ENCODE measurements around the gene ITGAV.
A peak's percentile ranks its signal among the peaks of the same experiment; 100 is the strongest.
"Not testable (repeated sequence)": the region's sequence is repeated elsewhere in the genome, so short reads cannot be mapped to it uniquely, and the experiment has no call there.

The ITGAV gene
- total RNA-seq: 28.9 to 38.4 reads per million in 2 experiments

GRCh38 chr2:186589612-186590349 lies at the start of gene ITGAV:
ITGAV (plus strand) TSS chr2:186590056; CDS start chr2:186590339, 283 bp downstream.
- peak; percentile 76 for DNase-seq (ENCODE audit: low read depth)

GRCh38 chr2:186540941-186541340 lies 48.9 kb upstream of the ITGAV start:
- DNase-seq (ENCODE audit: low read depth): no peak

- no peak for DNase-seq (ENCODE audit: low read depth)
Measured at GRCh38 chr2:186542002-186542401, 47.9 kb upstream of the ITGAV start.

- DNase-seq (ENCODE audit: low read depth): no peak
Measured at GRCh38 chr2:186543561-186544131, 46.2 kb upstream of the ITGAV start.

GRCh38 chr2:186544255-186544675 lies 45.6 kb upstream of the ITGAV start:
- no peak for DNase-seq (ENCODE audit: low read depth)

GRCh38 chr2:186546846-186547245 lies 43.0 kb upstream of the ITGAV start:
- DNase-seq (ENCODE audit: low read depth): no peak

- no peak for DNase-seq (ENCODE audit: low read depth)
Measured at GRCh38 chr2:186551323-186552050, 38.4 kb upstream of the ITGAV start.

- no peak for DNase-seq (ENCODE audit: low read depth)
Measured at GRCh38 chr2:186554429-186554828, 35.4 kb upstream of the ITGAV start.

- no peak for DNase-seq (ENCODE audit: low read depth)
Measured at GRCh38 chr2:186554850-186555671, 34.8 kb upstream of the ITGAV start.

GRCh38 chr2:186558512-186559276 lies 31.2 kb upstream of the ITGAV start:
- DNase-seq (ENCODE audit: low read depth): no peak

- no peak for DNase-seq (ENCODE audit: low read depth)
Measured at GRCh38 chr2:186559370-186559769, 30.5 kb upstream of the ITGAV start.

GRCh38 chr2:186559848-186560247 lies 30.0 kb upstream of the ITGAV start:
- no peak for DNase-seq (ENCODE audit: low read depth)

GRCh38 chr2:186560254-186560653 lies 29.6 kb upstream of the ITGAV start:
- DNase-seq (ENCODE audit: low read depth): no peak

- no peak for DNase-seq (ENCODE audit: low read depth)
Measured at GRCh38 chr2:186561467-186562208, 28.2 kb upstream of the ITGAV start.

GRCh38 chr2:186562209-186562578 lies 27.7 kb upstream of the ITGAV start:
- no peak for DNase-seq (ENCODE audit: low read depth)

GRCh38 chr2:186568600-186568999 lies 21.3 kb upstream of the ITGAV start:
- DNase-seq (ENCODE audit: low read depth): not testable (repeated sequence)

GRCh38 chr2:186569127-186569526 lies 20.7 kb upstream of the ITGAV start:
- DNase-seq (ENCODE audit: low read depth): not testable (repeated sequence)

- DNase-seq (ENCODE audit: low read depth): no peak
Measured at GRCh38 chr2:186569897-186570296, 20.0 kb upstream of the ITGAV start.

- no peak for DNase-seq (ENCODE audit: low read depth)
Measured at GRCh38 chr2:186570604-186571003, 19.3 kb upstream of the ITGAV start.

- DNase-seq (ENCODE audit: low read depth): no peak
Measured at GRCh38 chr2:186572705-186573104, 17.2 kb upstream of the ITGAV start.

GRCh38 chr2:186573531-186573930 lies 16.3 kb upstream of the ITGAV start:
- DNase-seq (ENCODE audit: low read depth): no peak
